HEK293 (cell line): Measurements from ENCODE around the gene CDCA3.

Source experiments
- CTCF ChIA-PET: fragments of 350-600 bp; formaldehyde crosslinking; extraction: SDS; loops from one replicate; lab custom pipeline; 2021; ENCODE audit warnings: antibody characterized with exemption; lab: Yijun Ruan, JAX
- POLR2A ChIA-PET: fragments of 300-600 bp; formaldehyde crosslinking; extraction: SDS; loops from one replicate; lab custom pipeline; 2020; ENCODE audit warnings: antibody characterized with exemption, inconsistent platforms; lab: Yijun Ruan, JAX
- H3K27ac ChIP-seq: fragments of 200-500 bp; sonication (Bioruptor generic); 2 replicates; pipeline ENCODE4 v1.5.1; 2014; ENCODE audit warnings: low read depth, low read length, control low read depth, inconsistent platforms; ENCODE audit errors: extremely low read depth
- H3K36me3 ChIP-seq, 2 experiments: fragments of 200-500 bp in 1 of 2; sonication (Bioruptor generic) in 1 of 2; 1 replicate in 1 of 2; 2 replicates in 1 of 2; pipeline ENCODE4 v1.5.1; 2014 to 2017; ENCODE audit warnings: inconsistent platforms in 2 of 2, low read length in 2 of 2; ENCODE audit not compliant: control insufficient read depth in 2 of 2, insufficient read depth in 1 of 2
- H3K4me1 ChIP-seq: fragments of 200-500 bp; sonication (Bioruptor generic); 2 replicates; pipeline ENCODE4 v1.5.1; 2014; ENCODE audit warnings: mild to moderate bottlenecking, low read length, inconsistent platforms; ENCODE audit not compliant: control insufficient read depth, insufficient read depth
- H3K4me3 ChIP-seq: 2 replicates; pipeline ENCODE4 v1.5.1; 2011; ENCODE audit warnings: low read depth, mild to moderate bottlenecking, control low read depth, low read length, moderate library complexity
- H3K9me3 ChIP-seq: fragments of 200-500 bp; sonication (Bioruptor generic); 2 replicates; pipeline ENCODE4 v1.5.1; 2014; ENCODE audit warnings: low read depth, low read length, inconsistent platforms; ENCODE audit not compliant: control insufficient read depth, insufficient read depth
- GLIS1 ChIP-seq: fragments of 450-650 bp; formaldehyde crosslinking; IDR thresholded peaks from 2 replicates; pipeline ENCODE4 v1.5.1; 2016; ENCODE audit warnings: missing biosample characterization, missing genetic modification characterization
- KLF17 ChIP-seq: fragments of 450-650 bp; formaldehyde crosslinking; IDR thresholded peaks from 2 replicates; pipeline ENCODE4 v1.5.1; 2016; ENCODE audit warnings: missing biosample characterization, missing genetic modification characterization
- REST ChIP-seq: fragments of 450-650 bp; formaldehyde crosslinking; IDR thresholded peaks from 2 replicates; pipeline ENCODE4 v1.5.1; 2016; ENCODE audit warnings: missing biosample characterization, missing genetic modification characterization
- SP3 ChIP-seq: fragments of 450-650 bp; formaldehyde crosslinking; IDR thresholded peaks from 2 replicates; pipeline ENCODE4 v1.5.1; 2016; ENCODE audit warnings: missing biosample characterization, missing genetic modification characterization
- ZBTB17 ChIP-seq: fragments of 450-650 bp; formaldehyde crosslinking; IDR thresholded peaks from 2 replicates; pipeline ENCODE4 v1.5.1; 2016; ENCODE audit warnings: missing biosample characterization, missing genetic modification characterization
- ZBTB26 ChIP-seq: fragments of 450-650 bp; formaldehyde crosslinking; optimal IDR thresholded peaks from 2 replicates; pipeline ENCODE3; 2016; ENCODE audit warnings: missing biosample characterization, mild to moderate bottlenecking, missing genetic modification characterization
- ZEB2 ChIP-seq: fragments of 450-650 bp; formaldehyde crosslinking; IDR thresholded peaks from 2 replicates; pipeline ENCODE4 v1.5.1; 2016; ENCODE audit warnings: missing biosample characterization, missing genetic modification characterization
- ZFHX2 ChIP-seq: fragments of 450-650 bp; formaldehyde crosslinking; conservative IDR thresholded peaks from 2 replicates; pipeline ENCODE4 v1.5.1; 2016; ENCODE audit warnings: missing biosample characterization, missing genetic modification characterization
- ZNF324 ChIP-seq: fragments of 450-650 bp; formaldehyde crosslinking; IDR thresholded peaks from 2 replicates; pipeline ENCODE4 v1.5.1; 2016; ENCODE audit warnings: missing biosample characterization, missing genetic modification characterization
- ZNF362 ChIP-seq: fragments of 450-650 bp; formaldehyde crosslinking; IDR thresholded peaks from 2 replicates; pipeline ENCODE4 v1.5.1; 2016; ENCODE audit warnings: missing biosample characterization, missing genetic modification characterization
- ZNF416 ChIP-seq: fragments of 450-650 bp; formaldehyde crosslinking; IDR thresholded peaks from 2 replicates; pipeline ENCODE4 v1.5.1; 2016; ENCODE audit warnings: missing biosample characterization, missing genetic modification characterization
- ZNF580 ChIP-seq: fragments of 450-650 bp; formaldehyde crosslinking; IDR thresholded peaks from 2 replicates; pipeline ENCODE4 v1.5.1; 2016; ENCODE audit warnings: missing biosample characterization, missing genetic modification characterization
- ZNF747 ChIP-seq: fragments of 450-650 bp; formaldehyde crosslinking; IDR thresholded peaks from 2 replicates; pipeline ENCODE4 v1.5.1; 2016; ENCODE audit warnings: missing biosample characterization, missing genetic modification characterization
- ZSCAN4 ChIP-seq: fragments of 450-650 bp; formaldehyde crosslinking; IDR thresholded peaks from 2 replicates; pipeline ENCODE4 v1.5.1; 2017; ENCODE audit warnings: missing biosample characterization, missing genetic modification characterization
- TF ChIP-seq, protein P1 (sequence below): fragments of 450-650 bp; formaldehyde crosslinking; IDR thresholded peaks from 2 replicates; pipeline ENCODE4 v1.5.1; 2016; ENCODE audit warnings: missing biosample characterization, missing genetic modification characterization
- TF ChIP-seq, protein P2 (sequence below): fragments of 450-650 bp; formaldehyde crosslinking; IDR thresholded peaks from 2 replicates; pipeline ENCODE4 v1.5.1; 2016; ENCODE audit warnings: missing biosample characterization, missing genetic modification characterization
- TF ChIP-seq, protein P3 (sequence below): fragments of 450-650 bp; formaldehyde crosslinking; IDR thresholded peaks from 2 replicates; pipeline ENCODE4 v1.5.1; 2016; ENCODE audit warnings: missing biosample characterization, missing genetic modification characterization

CDCA3 gene

DNA sequence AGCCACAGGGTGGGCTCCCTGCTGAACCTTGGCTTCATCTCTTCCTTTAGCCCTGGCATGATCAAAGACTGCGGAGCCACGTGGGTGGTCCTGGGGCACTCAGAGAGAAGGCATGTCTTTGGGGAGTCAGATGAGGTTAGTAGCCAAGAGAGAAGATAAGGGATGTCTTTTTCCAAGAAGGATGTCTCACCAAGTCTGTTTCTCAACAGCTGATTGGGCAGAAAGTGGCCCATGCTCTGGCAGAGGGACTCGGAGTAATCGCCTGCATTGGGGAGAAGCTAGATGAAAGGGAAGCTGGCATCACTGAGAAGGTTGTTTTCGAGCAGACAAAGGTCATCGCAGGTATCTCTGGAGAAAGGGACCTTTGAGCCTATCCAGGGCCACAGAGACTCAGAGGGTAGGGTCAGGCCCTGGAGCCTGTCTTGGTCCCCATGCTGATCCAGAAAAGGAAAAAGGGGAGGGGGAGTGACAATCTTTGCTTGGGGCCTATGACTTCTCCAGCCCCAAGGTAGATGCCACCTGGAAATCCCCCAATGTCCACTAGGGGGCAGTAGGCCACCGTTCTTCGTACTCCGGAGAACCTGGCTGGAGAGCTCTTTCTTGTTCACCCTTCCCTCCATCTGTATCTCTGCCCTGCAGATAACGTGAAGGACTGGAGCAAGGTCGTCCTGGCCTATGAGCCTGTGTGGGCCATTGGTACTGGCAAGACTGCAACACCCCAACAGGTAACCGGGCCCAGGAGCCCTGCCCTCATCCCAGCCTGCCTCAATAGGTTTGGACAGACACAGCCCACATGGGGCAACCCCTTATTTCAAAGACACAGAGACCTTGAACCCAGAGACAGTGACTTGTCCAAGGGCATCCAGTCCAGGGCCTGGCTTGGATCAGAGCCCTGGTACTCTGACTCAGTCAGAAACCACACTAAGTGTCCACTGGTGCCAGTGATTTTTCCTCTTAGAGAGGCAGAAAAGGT is 18.2 kb upstream of the CDCA3 start (continued):
- TF ChIP-seq REST (tag by site-specific recombination), result 0 out of 2 replicates have a peak, but pooled peaks have one; percentile 16
- TF ChIP-seq ZNF416 (tag by site-specific recombination), result no peak
- TF ChIP-seq, protein P1, sequence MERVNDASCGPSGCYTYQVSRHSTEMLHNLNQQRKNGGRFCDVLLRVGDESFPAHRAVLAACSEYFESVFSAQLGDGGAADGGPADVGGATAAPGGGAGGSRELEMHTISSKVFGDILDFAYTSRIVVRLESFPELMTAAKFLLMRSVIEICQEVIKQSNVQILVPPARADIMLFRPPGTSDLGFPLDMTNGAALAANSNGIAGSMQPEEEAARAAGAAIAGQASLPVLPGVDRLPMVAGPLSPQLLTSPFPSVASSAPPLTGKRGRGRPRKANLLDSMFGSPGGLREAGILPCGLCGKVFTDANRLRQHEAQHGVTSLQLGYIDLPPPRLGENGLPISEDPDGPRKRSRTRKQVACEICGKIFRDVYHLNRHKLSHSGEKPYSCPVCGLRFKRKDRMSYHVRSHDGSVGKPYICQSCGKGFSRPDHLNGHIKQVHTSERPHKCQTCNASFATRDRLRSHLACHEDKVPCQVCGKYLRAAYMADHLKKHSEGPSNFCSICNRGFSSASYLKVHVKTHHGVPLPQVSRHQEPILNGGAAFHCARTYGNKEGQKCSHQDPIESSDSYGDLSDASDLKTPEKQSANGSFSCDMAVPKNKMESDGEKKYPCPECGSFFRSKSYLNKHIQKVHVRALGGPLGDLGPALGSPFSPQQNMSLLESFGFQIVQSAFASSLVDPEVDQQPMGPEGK (tag by site-specific recombination), result peak; percentile 34; the same call in 1 of the 2 replicates
- 0 out of 2 replicates have a peak, but pooled peaks have one; percentile 42 for TF ChIP-seq ZEB2 (tag by site-specific recombination)
- TF ChIP-seq, protein P2, sequence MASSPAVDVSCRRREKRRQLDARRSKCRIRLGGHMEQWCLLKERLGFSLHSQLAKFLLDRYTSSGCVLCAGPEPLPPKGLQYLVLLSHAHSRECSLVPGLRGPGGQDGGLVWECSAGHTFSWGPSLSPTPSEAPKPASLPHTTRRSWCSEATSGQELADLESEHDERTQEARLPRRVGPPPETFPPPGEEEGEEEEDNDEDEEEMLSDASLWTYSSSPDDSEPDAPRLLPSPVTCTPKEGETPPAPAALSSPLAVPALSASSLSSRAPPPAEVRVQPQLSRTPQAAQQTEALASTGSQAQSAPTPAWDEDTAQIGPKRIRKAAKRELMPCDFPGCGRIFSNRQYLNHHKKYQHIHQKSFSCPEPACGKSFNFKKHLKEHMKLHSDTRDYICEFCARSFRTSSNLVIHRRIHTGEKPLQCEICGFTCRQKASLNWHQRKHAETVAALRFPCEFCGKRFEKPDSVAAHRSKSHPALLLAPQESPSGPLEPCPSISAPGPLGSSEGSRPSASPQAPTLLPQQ, result no peak
- no peak for TF ChIP-seq ZBTB26 (tag by site-specific recombination)
- no peak for TF ChIP-seq ZNF324

DNA sequence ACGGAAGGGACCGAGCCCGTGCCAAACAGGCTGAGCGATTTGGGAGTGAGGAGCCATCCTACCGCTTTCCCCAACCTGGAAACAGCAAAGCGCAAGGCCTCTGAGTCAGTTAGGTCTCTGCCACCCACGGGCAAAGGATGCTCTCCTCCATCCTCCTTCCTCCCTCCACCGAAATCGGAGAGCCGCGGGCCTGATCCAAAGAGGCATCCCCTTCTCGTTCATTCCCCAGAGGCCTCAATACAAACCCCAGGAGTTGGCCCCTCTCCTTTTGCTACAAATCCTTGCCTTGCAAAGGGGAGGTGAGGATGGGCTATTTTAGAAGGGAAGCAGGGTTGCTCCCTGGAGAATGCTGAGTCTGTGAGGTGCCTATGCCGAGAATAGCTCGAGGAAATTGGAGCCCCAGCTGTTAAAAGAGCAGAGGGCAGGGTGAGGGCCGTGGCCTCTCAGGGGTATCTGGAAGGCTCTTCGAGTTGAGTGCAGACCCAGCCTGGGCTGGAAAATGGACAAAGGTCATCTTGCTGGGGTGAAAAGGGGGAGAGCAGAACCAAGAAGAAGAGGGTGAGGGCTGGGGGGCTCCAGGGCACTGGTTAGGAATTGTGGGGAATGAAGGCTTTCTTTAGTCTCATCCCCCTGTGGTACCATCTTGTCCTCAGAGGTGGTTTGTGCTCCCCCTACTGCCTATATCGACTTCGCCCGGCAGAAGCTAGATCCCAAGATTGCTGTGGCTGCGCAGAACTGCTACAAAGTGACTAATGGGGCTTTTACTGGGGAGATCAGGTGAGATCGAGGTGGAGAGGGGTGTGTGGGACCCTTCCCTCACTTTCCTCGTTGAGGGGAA is 17.3 kb upstream of the CDCA3 start:
- Histone ChIP-seq H3K36me3 (peaks cover 4 to 67% of the 10 kb centered on the region in 2 experiments; a peak in 2 of 3 replicates), H3K27ac (peak overlapping the region; percentile 98), H3K4me3 (peak overlapping the region; percentile 87), H3K4me1 (peaks cover 8% of the 10 kb centered on the region), H3K9me3 (no peaks in the 10 kb centered on the region)
- ChIA-PET POLR2A (interaction anchor here (0.6 to 7.6 kb wide), 19 partner anchors 9 to 255 kb away, joined by 3 to 183 read pairs (median 6); partner anchors contain the start of genes C12orf57, CDCA3, COPS7A and MLF2), CTCF (interaction anchor here (0.7 to 5.3 kb wide), 22 partner anchors 8 to 261 kb away, joined by 3 to 71 read pairs (median 5); partner anchors contain the start of genes C12orf57, C1RL, CDCA3 and MLF2)
- no peak for TF ChIP-seq ZNF747
- TF ChIP-seq GLIS1 (tag by site-specific recombination), result 0 out of 2 replicates have a peak, but pooled peaks have one; percentile 1
- no peak for TF ChIP-seq ZBTB17 (tag by site-specific recombination)
- TF ChIP-seq KLF17 (tag by site-specific recombination), result no peak
- no peak for TF ChIP-seq ZSCAN4 (tag by site-specific recombination)
- TF ChIP-seq ZNF580 (tag by site-specific recombination), result no peak
- no peak for TF ChIP-seq SP3 (tag by site-specific recombination)
- peak; percentile 61; the same call in 1 of the 2 replicates for TF ChIP-seq ZFHX2 (tag by site-specific recombination)
- TF ChIP-seq ZNF362 (tag by site-specific recombination), result no peak
- TF ChIP-seq, protein P3, sequence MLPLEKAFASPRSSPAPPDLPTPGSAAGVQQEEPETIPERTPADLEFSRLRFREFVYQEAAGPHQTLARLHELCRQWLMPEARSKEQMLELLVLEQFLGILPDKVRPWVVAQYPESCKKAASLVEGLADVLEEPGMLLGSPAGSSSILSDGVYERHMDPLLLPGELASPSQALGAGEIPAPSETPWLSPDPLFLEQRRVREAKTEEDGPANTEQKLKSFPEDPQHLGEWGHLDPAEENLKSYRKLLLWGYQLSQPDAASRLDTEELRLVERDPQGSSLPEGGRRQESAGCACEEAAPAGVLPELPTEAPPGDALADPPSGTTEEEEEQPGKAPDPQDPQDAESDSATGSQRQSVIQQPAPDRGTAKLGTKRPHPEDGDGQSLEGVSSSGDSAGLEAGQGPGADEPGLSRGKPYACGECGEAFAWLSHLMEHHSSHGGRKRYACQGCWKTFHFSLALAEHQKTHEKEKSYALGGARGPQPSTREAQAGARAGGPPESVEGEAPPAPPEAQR (tag by site-specific recombination), result no peak
